T47D (cell line): Measurements from ENCODE around the gene TFAP2B.

Source experiments
- DNase-seq, 2 experiments: peaks; one replicate each; pipeline versions ENCODE4 v3.0.0 to v3.0.0-alpha.2; 2011 to 2012; ENCODE audit warnings: low read depth in 1 of 2, low spot score in 1 of 2
- JUND ChIP-seq: IDR thresholded peaks from 2 replicates; pipeline ENCODE4 v1.6.1; 2012; ENCODE audit warnings: low read depth
- in situ Hi-C: cut with HindIII; loops from 2 replicates; pipeline ENCODE4 v1.10.0; 2016; ENCODE audit warnings: low sequenced_read_pairs, low pct_unique_long_range_greater_than_20kb

The TFAP2B gene

GRCh38 chr6:50868466-50868865, 49.8 kb downstream of the TFAP2B start:
- DNase-seq = no peak
- TF ChIP-seq JUND = no peak
- in situ Hi-C loops = no loop called here

- in situ Hi-C loops = no loop called here
Measured at GRCh38 chr6:50873167-50873566, 54.5 kb downstream of the TFAP2B start.

DNA sequence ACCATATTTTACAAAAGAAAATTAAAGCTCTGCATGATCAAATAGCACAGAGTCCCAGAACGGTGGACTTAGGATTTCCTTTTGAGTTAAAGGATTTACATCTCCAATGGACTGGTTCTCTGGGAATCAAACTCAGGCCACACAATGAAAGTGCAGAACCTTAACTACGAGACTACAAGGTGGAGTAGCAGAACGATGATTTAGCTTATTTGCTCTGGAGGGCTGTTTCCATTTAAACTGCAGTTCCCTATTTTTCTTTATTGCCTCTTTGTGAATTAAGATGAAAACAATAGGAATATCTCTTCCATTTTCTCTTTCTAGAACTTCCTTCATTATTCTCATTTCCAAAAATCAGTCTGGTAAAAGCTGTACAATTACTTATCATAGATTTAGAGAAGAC, 65.7 kb downstream of the TFAP2B start:
- in situ Hi-C loops = no loop called here
- DNase-seq = no peak
- no peak for TF ChIP-seq JUND

More at GRCh38 chr6:50873167-50873566, 54.5 kb downstream of the TFAP2B start:
- no peak for DNase-seq
- no peak for TF ChIP-seq JUND

- no peak for DNase-seq
- no peak for TF ChIP-seq JUND
- in situ Hi-C loops = no loop called here
Measured at GRCh38 chr6:50887112-50887511, 68.4 kb downstream of the TFAP2B start.

- TF ChIP-seq JUND = no peak
- in situ Hi-C loops = no loop called here
- no peak for DNase-seq
Measured at GRCh38 chr6:50889497-50889896, 70.8 kb downstream of the TFAP2B start.

GRCh38 chr6:50889935-50890334, 71.3 kb downstream of the TFAP2B start:
- DNase-seq = no peak
- TF ChIP-seq JUND = no peak
- in situ Hi-C loops = no loop called here

DNA sequence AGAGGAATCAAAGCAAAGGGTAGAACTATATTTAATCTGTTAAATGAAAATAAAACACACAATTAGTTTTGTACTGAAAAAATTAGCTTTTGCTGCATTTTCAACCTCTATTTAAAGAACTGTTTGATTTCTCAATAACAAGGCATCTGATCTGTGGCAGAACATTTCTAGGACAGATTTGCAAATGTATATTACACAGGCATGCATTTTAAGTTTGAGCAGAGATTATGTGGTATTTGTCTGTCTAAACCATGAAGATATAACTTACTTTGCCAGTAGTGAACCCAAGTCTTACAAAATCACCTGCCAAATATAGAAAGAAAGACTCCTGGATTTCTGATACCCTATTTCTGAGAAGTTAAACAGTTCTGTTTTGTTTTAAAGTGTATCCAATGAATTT, 71.9 kb downstream of the TFAP2B start:
- in situ Hi-C loops = no loop called here
- TF ChIP-seq JUND = no peak
- no peak for DNase-seq

DNA sequence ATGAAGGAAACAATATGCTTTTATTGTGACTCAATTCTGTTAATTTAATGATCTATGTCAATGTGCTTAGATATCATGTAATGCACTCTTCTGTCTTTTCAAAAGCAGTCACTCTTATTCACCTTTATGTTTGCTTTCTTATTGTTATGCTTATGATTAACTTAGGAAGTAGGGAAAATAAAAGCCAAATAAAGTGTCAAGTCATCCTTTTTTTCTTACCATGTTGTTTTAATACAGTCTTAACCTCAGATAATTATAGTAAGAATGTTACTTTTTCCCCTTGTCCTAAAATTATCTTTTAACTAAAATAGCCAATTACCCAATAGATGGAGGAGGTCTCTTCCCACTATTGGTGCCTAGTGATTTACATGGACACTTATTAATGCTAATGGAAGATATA, 72.6 kb downstream of the TFAP2B start:
- no peak for TF ChIP-seq JUND
- no peak for DNase-seq
- in situ Hi-C loops = no loop called here
